HepG2 (cell line): ENCODE results near the gene B4GALT2. TPM values are rescaled to one million over a fixed set of nuclear protein-coding genes. Genes with fewer than 3 reads are reported as not detected.

ENCODE experiments used
- ATAC-seq: fragments of 200-7000 bp; cut with Tn5 transposase; 3 replicates; pipeline ENCODE4 v1.9.1; 2020; ENCODE audit warnings: mild to moderate bottlenecking, moderate library complexity
- BruUV-seq: library from RNA; stranded (reverse); fragments of 400-500 nt; replicated peaks from 2 replicates; lab custom pipeline; 2021; lab: Mats Ljungman, UMichigan
- CTCF ChIA-PET: fragments of 300-600 bp; formaldehyde crosslinking; extraction: SDS; loops from one replicate; lab custom pipeline; 2021; ENCODE audit warnings: low total read pairs, inconsistent platforms, low intra/inter-chr PET ratio; lab: Yijun Ruan, JAX
- POLR2A ChIA-PET: fragments of 350-600 bp; sonication (Branson Sonifier 250); formaldehyde crosslinking; loops from one replicate; lab custom pipeline; 2020; ENCODE audit warnings: antibody characterized with exemption, inconsistent platforms; lab: Yijun Ruan, JAX
- DNase-seq: peaks from one replicate; pipeline ENCODE4 v3.0.0-alpha.2; 2015; ENCODE audit warnings: low spot score
- FAIRE-seq: peaks from 3 replicates; lab custom pipeline; 2011; peaks lifted over from hg19 to GRCh38; lab: Jason Lieb, UNC
- H2AFZ ChIP-seq: one replicate; pipeline ENCODE4 v1.6.1; 2011; ENCODE audit warnings: low read length, inconsistent platforms
- H3K27ac ChIP-seq: fragments of 300-600 bp; 3 replicates; pipeline ENCODE4 v1.8.0; 2011; ENCODE audit warnings: mixed run types, mild to moderate bottlenecking, mixed read lengths, low read length, inconsistent platforms; ENCODE audit not compliant: insufficient read depth; ENCODE audit errors: extremely low read length
- H3K27me3 ChIP-seq, 2 experiments: fragments of 200-600 bp in 1 of 2; 2 replicates in 1 of 2; 3 replicates in 1 of 2; pipeline versions ENCODE4 v1.6.0 to v1.8.0; 2011; ENCODE audit warnings: low read length in 2 of 2, mild to moderate bottlenecking in 2 of 2, moderate library complexity in 2 of 2, inconsistent platforms in 1 of 2; ENCODE audit not compliant: insufficient read depth in 2 of 2, control insufficient read depth in 1 of 2
- H3K36me3 ChIP-seq, 2 experiments: fragments of 200-600 bp in 1 of 2; replicated peaks in 1 of 2; 2 replicates in 1 of 2; 3 replicates in 1 of 2; pipeline versions ENCODE4 v1.5.1 to v1.8.0; 2011; ENCODE audit warnings: low read length in 2 of 2, inconsistent platforms in 1 of 2; ENCODE audit not compliant: insufficient read depth in 2 of 2, control insufficient read depth in 1 of 2
- H3K4me1 ChIP-seq: 2 replicates; pipeline ENCODE4 v1.5.1; 2012; ENCODE audit warnings: low read length, inconsistent platforms; ENCODE audit not compliant: insufficient read depth
- H3K4me2 ChIP-seq: 2 replicates; pipeline ENCODE4 v1.6.0; 2011; ENCODE audit warnings: low read depth, low read length, inconsistent platforms
- H3K4me3 ChIP-seq, 3 experiments: fragments of 200-600 bp in 1 of 3; sonication (generic), shearing (Covaris generic) in 1 of 3; replicated peaks in 1 of 3; 2 replicates each; pipeline ENCODE4 v1.5.1; 2011 to 2016; ENCODE audit warnings: low read length in 3 of 3, inconsistent platforms in 2 of 3, low read depth in 2 of 3, mild to moderate bottlenecking in 2 of 3, control low read depth in 1 of 3, mixed read lengths in 1 of 3; ENCODE audit not compliant: insufficient read depth in 1 of 3
- H3K79me2 ChIP-seq: one replicate; pipeline ENCODE4 v1.6.1; 2011; ENCODE audit warnings: low read length, inconsistent platforms; ENCODE audit not compliant: insufficient read depth
- H3K9ac ChIP-seq: 2 replicates; pipeline ENCODE4 v1.6.0; 2011; ENCODE audit warnings: mild to moderate bottlenecking, low read depth, low read length, inconsistent platforms; ENCODE audit not compliant: insufficient read depth
- H3K9me3 ChIP-seq: 2 replicates; pipeline ENCODE4 v1.5.1; 2012; ENCODE audit warnings: mild to moderate bottlenecking, low read length
- H4K20me1 ChIP-seq: 2 replicates; pipeline ENCODE4 v1.6.0; 2011; ENCODE audit warnings: inconsistent platforms, mild to moderate bottlenecking, low read length, moderate library complexity; ENCODE audit not compliant: insufficient read depth
- AGO2 ChIP-seq: fragments of 200-400 bp; formaldehyde crosslinking; optimal IDR thresholded peaks from 2 replicates; pipeline ENCODE3; 2017; ENCODE audit warnings: mild to moderate bottlenecking, low read depth, low read length, moderate library complexity
- CEBPG ChIP-seq: IDR thresholded peaks from 2 replicates; pipeline ENCODE4 v1.6.1; 2016
- ELF1 ChIP-seq: sonication (generic); formaldehyde crosslinking; IDR thresholded peaks from 2 replicates; pipeline ENCODE4 v1.4.0; 2020; ENCODE audit warnings: missing genetic modification reagents
- FOXO4 ChIP-seq: sonication (generic); formaldehyde crosslinking; conservative IDR thresholded peaks from 2 replicates; pipeline ENCODE4 v1.8.1; 2023; ENCODE audit warnings: missing genetic modification reagents
- GFI1 ChIP-seq: sonication (generic); formaldehyde crosslinking; IDR thresholded peaks from 2 replicates; pipeline ENCODE4 v1.5.0; 2020; ENCODE audit warnings: missing genetic modification reagents, mild to moderate bottlenecking, borderline replicate concordance
- HNRNPLL ChIP-seq: fragments of 200-400 bp; formaldehyde crosslinking; IDR thresholded peaks from 2 replicates; pipeline ENCODE4 v1.6.1; 2017; ENCODE audit warnings: mild to moderate bottlenecking, low read depth, low read length; ENCODE audit not compliant: poor library complexity, severe bottlenecking
- MLX ChIP-seq: IDR thresholded peaks from 2 replicates; pipeline ENCODE4 v1.6.1; 2016
- NFE2 ChIP-seq: sonication (generic); formaldehyde crosslinking; IDR thresholded peaks from 2 replicates; pipeline ENCODE4 v1.4.0; 2020; ENCODE audit warnings: missing genetic modification reagents
- RORA ChIP-seq: sonication (generic); formaldehyde crosslinking; IDR thresholded peaks from 2 replicates; pipeline ENCODE4 v1.5.0; 2020; ENCODE audit warnings: mild to moderate bottlenecking, missing genetic modification reagents, moderate library complexity
- SMAD9 ChIP-seq: sonication (generic); formaldehyde crosslinking; IDR thresholded peaks from 2 replicates; pipeline ENCODE4 v1.5.1; 2020; ENCODE audit warnings: mild to moderate bottlenecking, missing genetic modification reagents
- SMC3 ChIP-seq: IDR thresholded peaks from 2 replicates; pipeline ENCODE4 v1.6.1; 2011; ENCODE audit warnings: low read length, improper control_type of control experiment
- SMYD3 ChIP-seq: sonication (generic); formaldehyde crosslinking; IDR thresholded peaks from 2 replicates; pipeline ENCODE4 v1.8.1; 2023; ENCODE audit warnings: mild to moderate bottlenecking, missing genetic modification reagents
- ZNF20 ChIP-seq: sonication (generic); formaldehyde crosslinking; IDR thresholded peaks from 2 replicates; pipeline ENCODE4 v1.4.0; 2020; ENCODE audit warnings: mild to moderate bottlenecking, moderate library complexity, missing genetic modification reagents
- ZNF3 ChIP-seq: IDR thresholded peaks from 2 replicates; pipeline ENCODE4 v1.7.0; 2017; ENCODE audit warnings: inconsistent platforms
- ZNF33A ChIP-seq: sonication (generic); formaldehyde crosslinking; IDR thresholded peaks from 2 replicates; pipeline ENCODE4 v1.5.1; 2020; ENCODE audit warnings: missing genetic modification reagents, mild to moderate bottlenecking, moderate library complexity, borderline replicate concordance
- ZNF589 ChIP-seq: sonication (generic); formaldehyde crosslinking; conservative IDR thresholded peaks from 2 replicates; pipeline ENCODE4 v1.8.0; 2022; ENCODE audit warnings: mild to moderate bottlenecking, moderate library complexity, missing genetic modification reagents
- ZSCAN22 ChIP-seq: sonication (generic); formaldehyde crosslinking; IDR thresholded peaks from 2 replicates; pipeline ENCODE4 v1.4.0; 2020; ENCODE audit warnings: mild to moderate bottlenecking, missing genetic modification reagents
- WGBS: methylation state at CpG from one replicate; pipeline ENCODE4 v1.1.6; 2017; ENCODE audit warnings: low lambda C conversion rate; 5-methylcytosine and 5-hydroxymethylcytosine counted together
- in situ Hi-C: cut with HindIII; loops from 2 replicates; pipeline ENCODE4 v1.10.0; 2017; ENCODE audit warnings: low pct_unique_long_range_greater_than_20kb; ENCODE audit not compliant: extremely low pct_ligation_motif_present
- intact Hi-C: fragments of 100-400 bp; cut with micrococcal nuclease; formaldehyde crosslinking; loops from one replicate; pipeline ENCODE4 v1.10.0; 2022; ENCODE audit not compliant: unreplicated experiment
- polyA plus RNA-seq, 8 experiments: library from polyadenylated mRNA; depleted of rRNA in 3 of 8; stranded (reverse) in 7 of 8; unstranded in 1 of 8; fragments of >200 nt; fragmentation: Illumina TruSeq in 4 of 8; extraction: Trizol in 4 of 8; gene quantifications; 2 replicates each; pipeline versions ENCODE4 v1.2.1 to v1.2.3, GENCODE V29; 2011 to 2016; ENCODE audit warnings: low read depth in 4 of 8, missing spikeins in 1 of 8, mixed read lengths in 1 of 8; ENCODE audit not compliant: insufficient read depth in 1 of 8
- total RNA-seq, 5 experiments: library from RNA; depleted of rRNA; stranded (reverse); fragments of >200 nt; fragmentation: Illumina TruSeq; extraction: Trizol; gene quantifications; 2 replicates each; pipeline ENCODE4 v1.2.3, GENCODE V29; 2016; ENCODE audit warnings: low read depth in 1 of 5
- TF ChIP-seq, protein P1 (sequence below): sonication (generic); formaldehyde crosslinking; IDR thresholded peaks from 2 replicates; pipeline ENCODE4 v1.9.0; 2022; ENCODE audit warnings: low read depth, missing genetic modification reagents
- TF ChIP-seq, protein P2 (sequence below): sonication (generic); formaldehyde crosslinking; IDR thresholded peaks from 2 replicates; pipeline ENCODE4 v1.9.0; 2021; ENCODE audit warnings: missing genetic modification reagents, mild to moderate bottlenecking, borderline replicate concordance

Gene B4GALT2
- total and polyA plus RNA-seq, 2 of the 13 experiments (the other 11 are each of a cell fraction or from before 2014, with no cell fraction given) = 41.9 to 78.0 TPM

DNA sequence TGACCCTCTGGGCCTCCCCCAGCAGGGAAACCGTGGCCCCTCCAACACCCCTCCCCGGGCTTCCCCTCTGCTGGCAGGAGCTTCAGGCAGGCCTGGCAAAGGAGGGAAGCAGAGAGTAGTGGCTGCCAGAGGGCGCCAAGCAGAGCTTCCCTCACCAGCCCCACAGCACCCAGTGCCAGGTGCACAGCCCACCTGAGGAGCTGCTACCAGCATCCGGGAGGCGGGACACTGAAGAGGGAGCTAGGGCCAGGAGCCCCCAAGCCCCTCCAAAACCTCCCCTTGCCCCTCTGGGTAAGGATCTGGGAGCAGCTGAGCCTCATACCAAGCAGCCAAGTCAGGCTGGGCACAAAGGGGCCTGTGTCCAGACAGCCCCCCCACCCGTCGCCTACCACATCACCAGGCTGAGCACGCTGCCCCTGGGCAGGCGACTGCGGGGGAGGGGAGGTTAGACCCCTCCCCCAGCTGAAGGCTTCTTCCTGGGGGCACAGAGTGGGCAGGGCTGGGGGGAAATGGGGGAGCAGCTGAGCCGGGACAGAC, 32.0 kb downstream of the B4GALT2 start (continued):
- TF ChIP-seq, protein P1, sequence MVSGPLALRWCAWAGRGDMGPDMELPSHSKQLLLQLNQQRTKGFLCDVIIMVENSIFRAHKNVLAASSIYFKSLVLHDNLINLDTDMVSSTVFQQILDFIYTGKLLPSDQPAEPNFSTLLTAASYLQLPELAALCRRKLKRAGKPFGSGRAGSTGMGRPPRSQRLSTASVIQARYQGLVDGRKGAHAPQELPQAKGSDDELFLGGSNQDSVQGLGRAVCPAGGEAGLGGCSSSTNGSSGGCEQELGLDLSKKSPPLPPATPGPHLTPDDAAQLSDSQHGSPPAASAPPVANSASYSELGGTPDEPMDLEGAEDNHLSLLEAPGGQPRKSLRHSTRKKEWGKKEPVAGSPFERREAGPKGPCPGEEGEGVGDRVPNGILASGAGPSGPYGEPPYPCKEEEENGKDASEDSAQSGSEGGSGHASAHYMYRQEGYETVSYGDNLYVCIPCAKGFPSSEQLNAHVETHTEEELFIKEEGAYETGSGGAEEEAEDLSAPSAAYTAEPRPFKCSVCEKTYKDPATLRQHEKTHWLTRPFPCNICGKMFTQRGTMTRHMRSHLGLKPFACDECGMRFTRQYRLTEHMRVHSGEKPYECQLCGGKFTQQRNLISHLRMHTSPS (CRISPR knock-in tag) = 0 out of 2 replicates have a peak, but pooled peaks have one; percentile 43
- TF ChIP-seq HNRNPLL = peak; percentile 30
- TF ChIP-seq ZNF33A (CRISPR knock-in tag) = no peak
- TF ChIP-seq AGO2 = peak; percentile 28
- TF ChIP-seq NFE2 (CRISPR knock-in tag) = no peak
- no peak for TF ChIP-seq ZSCAN22 (CRISPR knock-in tag)
- no peak for TF ChIP-seq ZNF589 (CRISPR knock-in tag)
- TF ChIP-seq SMYD3 (CRISPR knock-in tag) = no peak
- TF ChIP-seq ZNF3 (CRISPR knock-in tag) = no peak
- TF ChIP-seq GFI1 (CRISPR knock-in tag) = no peak

DNA sequence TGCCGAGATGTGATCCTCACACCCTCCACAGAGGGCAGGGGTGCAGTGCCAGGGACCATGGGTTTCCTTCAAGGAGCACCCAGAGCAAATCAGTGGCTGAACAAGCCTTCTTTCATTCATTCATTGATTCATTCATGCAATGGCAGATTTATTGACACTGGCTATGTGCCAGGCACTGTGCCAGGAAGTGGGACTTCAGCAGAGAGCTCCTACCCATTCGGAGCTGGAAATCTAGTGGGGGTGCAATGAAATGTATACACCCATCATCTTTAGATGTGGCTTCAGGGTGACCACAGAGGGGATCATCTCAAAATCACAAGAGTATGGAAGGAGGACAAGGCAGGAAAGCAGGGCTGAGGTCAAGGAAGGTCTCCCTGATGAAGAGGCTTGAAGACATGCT, 33.4 kb downstream of the B4GALT2 start:
- H3K27me3 ChIP-seq = no peaks in the 10 kb centered on the region
- H3K4me2 ChIP-seq = no peak overlapping the region
- TF ChIP-seq MLX (CRISPR knock-in tag) (no peak), SMAD9 (CRISPR knock-in tag) (no peak), FOXO4 (CRISPR knock-in tag) (no peak), CEBPG (CRISPR knock-in tag) (no peak), ZNF20 (CRISPR knock-in tag) (no peak), SMC3 (no peak), RORA (CRISPR knock-in tag) (no peak), ELF1 (CRISPR knock-in tag) (no peak)
- TF ChIP-seq, protein P2, sequence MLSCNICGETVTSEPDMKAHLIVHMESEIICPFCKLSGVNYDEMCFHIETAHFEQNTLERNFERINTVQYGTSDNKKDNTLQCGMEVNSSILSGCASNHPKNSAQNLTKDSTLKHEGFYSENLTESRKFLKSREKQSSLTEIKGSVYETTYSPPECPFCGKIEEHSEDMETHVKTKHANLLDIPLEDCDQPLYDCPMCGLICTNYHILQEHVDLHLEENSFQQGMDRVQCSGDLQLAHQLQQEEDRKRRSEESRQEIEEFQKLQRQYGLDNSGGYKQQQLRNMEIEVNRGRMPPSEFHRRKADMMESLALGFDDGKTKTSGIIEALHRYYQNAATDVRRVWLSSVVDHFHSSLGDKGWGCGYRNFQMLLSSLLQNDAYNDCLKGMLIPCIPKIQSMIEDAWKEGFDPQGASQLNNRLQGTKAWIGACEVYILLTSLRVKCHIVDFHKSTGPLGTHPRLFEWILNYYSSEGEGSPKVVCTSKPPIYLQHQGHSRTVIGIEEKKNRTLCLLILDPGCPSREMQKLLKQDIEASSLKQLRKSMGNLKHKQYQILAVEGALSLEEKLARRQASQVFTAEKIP (CRISPR knock-in tag) = no peak
- intact Hi-C loops = no loop called here
- no peak overlapping the region for H3K9ac ChIP-seq
- DNase-seq (no peak), ATAC-seq (no peak), FAIRE-seq (no peak)
- no peaks in the 10 kb centered on the region for H4K20me1 ChIP-seq
- H3K4me1 ChIP-seq = peaks cover 66% of the 10 kb centered on the region
- H3K4me3 ChIP-seq = no peak overlapping the region
- CTCF ChIA-PET = no interaction called here
- H3K79me2 ChIP-seq = no peaks in the 10 kb centered on the region
- H3K36me3 ChIP-seq = no peaks in the 10 kb centered on the region; a peak in 2 of 5 replicates
- POLR2A ChIA-PET = interaction anchor here (4.1 kb wide), 1 partner anchor 18 kb away, joined by 32 read pairs; the partner anchor contains the start of gene SLC6A9
- no peak overlapping the region for H3K27ac ChIP-seq
- WGBS = 80% methylated on average over 2 of the region's 2 CpGs
- BruUV-seq = no TSS peak
- H2AFZ ChIP-seq = no peak overlapping the region
- H3K9me3 ChIP-seq = no peaks in the 10 kb centered on the region
- in situ Hi-C loops = no loop called here
